ENCODE measurements around the gene MMP14.

DNA sequence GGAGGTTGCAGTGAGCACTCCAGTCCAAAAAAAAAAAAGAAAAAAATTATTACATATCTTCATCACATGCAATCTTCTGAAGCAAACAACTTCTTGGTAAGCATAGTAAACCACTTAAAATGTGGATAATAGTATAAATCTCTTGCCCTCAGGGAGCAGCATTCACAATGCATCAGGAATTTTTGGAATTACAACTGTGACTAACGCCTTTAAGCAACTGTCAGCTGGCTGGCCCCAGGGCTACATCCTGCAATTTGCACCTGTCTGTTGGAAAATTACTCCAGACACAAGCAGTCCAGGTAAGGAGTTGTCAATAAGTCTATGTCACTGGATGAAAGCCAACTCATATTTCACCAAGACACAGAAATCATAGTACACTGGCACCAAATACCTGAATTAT, 15.7 kb upstream of the MMP14 start:
- TF ChIP-seq POLR2A (IDR thresholded peaks at IDR 0.05) = no peak
- TF ChIP-seq, protein P1, sequence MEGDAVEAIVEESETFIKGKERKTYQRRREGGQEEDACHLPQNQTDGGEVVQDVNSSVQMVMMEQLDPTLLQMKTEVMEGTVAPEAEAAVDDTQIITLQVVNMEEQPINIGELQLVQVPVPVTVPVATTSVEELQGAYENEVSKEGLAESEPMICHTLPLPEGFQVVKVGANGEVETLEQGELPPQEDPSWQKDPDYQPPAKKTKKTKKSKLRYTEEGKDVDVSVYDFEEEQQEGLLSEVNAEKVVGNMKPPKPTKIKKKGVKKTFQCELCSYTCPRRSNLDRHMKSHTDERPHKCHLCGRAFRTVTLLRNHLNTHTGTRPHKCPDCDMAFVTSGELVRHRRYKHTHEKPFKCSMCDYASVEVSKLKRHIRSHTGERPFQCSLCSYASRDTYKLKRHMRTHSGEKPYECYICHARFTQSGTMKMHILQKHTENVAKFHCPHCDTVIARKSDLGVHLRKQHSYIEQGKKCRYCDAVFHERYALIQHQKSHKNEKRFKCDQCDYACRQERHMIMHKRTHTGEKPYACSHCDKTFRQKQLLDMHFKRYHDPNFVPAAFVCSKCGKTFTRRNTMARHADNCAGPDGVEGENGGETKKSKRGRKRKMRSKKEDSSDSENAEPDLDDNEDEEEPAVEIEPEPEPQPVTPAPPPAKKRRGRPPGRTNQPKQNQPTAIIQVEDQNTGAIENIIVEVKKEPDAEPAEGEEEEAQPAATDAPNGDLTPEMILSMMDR (IDR thresholded peaks at IDR 0.05) = no peak
- TF ChIP-seq POLR2AphosphoS5 (IDR thresholded peaks at IDR 0.05) = no peak

Data from suprapubic skin (tissue), 4 donors.